ENCODE results near the gene MAML2.

DNA sequence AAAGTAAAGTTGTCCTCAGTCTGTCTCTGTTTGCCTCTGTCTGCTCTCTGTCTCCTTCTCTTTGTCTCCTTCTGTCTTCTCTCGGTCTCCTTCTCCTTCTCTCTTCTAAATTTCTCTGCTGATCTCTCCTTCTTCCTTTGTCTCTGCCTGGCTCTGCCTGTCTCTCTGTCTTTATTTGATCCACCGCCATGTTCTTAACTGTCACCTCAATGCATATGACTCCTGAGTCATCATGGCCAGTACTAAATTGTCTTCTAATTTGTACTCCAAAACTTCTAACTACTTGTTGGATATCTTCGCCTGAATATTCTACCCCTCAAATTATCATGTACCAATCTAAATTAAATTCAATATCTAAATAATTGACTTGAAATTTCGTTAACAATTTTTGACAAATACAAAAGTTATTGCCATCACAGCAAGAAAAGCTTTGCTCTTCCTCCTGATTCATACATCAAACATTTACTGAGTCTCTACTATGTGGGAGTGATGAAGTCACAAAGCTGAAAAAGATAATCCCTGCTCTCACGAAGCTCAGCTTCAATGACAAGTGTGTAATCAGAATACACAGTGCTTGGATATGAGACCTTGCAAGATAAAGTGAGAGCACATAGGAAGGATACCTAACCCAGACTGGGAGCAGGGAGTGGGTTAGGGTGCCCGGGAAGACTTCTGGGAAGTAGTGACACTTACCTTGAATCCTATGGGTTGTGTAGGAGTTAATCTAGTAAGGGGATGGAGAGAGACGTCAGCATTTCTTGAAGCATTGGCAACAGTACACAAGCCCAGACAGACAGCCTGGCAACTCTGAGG lies 193.0 kb downstream of the MAML2 start:
- TF ChIP-seq SMARCE1 (IDR thresholded peaks at IDR 0.05) (no peak), GATAD2A (IDR thresholded peaks at IDR 0.05) (no peak)
- TF ChIP-seq, protein P1, sequence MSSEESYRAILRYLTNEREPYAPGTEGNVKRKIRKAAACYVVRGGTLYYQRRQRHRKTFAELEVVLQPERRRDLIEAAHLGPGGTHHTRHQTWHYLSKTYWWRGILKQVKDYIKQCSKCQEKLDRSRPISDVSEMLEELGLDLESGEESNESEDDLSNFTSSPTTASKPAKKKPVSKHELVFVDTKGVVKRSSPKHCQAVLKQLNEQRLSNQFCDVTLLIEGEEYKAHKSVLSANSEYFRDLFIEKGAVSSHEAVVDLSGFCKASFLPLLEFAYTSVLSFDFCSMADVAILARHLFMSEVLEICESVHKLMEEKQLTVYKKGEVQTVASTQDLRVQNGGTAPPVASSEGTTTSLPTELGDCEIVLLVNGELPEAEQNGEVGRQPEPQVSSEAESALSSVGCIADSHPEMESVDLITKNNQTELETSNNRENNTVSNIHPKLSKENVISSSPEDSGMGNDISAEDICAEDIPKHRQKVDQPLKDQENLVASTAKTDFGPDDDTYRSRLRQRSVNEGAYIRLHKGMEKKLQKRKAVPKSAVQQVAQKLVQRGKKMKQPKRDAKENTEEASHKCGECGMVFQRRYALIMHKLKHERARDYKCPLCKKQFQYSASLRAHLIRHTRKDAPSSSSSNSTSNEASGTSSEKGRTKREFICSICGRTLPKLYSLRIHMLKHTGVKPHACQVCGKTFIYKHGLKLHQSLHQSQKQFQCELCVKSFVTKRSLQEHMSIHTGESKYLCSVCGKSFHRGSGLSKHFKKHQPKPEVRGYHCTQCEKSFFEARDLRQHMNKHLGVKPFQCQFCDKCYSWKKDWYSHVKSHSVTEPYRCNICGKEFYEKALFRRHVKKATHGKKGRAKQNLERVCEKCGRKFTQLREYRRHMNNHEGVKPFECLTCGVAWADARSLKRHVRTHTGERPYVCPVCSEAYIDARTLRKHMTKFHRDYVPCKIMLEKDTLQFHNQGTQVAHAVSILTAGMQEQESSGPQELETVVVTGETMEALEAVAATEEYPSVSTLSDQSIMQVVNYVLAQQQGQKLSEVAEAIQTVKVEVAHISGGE (CRISPR knock-in tag; IDR thresholded peaks at IDR 0.05): no peak

All from K562 (cell line).